GM18520 (cell line): ENCODE measurements around the gene COL1A1.

Source experiments
- ATAC-seq: cut with Tn5 transposase; IDR thresholded peaks from one replicate; pipeline ENCODE4 v1.9.1; 2021; ENCODE audit not compliant: unreplicated experiment

Gene COL1A1

DNA sequence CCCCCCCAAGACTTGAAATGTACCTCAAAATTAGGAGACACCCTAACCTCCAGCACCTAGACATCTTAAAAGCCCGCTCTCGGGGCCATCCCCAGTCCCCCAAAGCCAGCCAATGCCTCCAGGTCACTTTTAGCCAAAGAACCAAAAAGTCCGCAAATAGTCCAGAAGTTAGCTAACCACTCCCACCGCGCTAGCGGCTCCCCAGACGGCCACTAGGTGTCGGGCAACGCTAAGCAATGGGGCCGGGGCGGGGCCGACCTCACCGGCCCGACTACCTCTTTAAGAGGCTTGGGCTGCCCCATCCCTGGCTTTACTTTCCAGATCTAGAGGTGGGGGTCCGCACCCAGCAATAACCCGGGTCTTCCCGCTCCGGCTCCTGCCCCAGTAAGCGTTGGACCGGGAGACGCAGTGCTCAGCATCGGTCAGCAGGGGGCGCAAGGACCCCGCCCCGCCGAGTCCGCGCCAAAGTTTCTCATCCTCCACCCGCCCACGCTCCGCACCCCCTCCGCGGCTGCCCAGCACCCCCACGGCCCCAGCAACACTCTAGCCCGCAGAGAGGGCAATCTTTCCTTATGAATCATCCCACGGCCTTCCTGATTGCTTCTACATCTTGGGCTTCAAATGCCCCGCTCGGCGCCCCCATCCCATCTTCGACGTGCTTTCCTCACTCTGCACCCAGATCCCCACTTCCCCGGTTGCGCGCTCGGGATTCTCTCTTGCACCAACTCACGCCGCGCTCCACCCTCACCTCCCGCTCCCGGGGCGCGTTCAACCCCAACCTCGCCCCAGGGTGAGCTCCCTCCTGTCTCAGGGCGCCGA is 765 bp downstream of the COL1A1 start:
- no peak for ATAC-seq

DNA sequence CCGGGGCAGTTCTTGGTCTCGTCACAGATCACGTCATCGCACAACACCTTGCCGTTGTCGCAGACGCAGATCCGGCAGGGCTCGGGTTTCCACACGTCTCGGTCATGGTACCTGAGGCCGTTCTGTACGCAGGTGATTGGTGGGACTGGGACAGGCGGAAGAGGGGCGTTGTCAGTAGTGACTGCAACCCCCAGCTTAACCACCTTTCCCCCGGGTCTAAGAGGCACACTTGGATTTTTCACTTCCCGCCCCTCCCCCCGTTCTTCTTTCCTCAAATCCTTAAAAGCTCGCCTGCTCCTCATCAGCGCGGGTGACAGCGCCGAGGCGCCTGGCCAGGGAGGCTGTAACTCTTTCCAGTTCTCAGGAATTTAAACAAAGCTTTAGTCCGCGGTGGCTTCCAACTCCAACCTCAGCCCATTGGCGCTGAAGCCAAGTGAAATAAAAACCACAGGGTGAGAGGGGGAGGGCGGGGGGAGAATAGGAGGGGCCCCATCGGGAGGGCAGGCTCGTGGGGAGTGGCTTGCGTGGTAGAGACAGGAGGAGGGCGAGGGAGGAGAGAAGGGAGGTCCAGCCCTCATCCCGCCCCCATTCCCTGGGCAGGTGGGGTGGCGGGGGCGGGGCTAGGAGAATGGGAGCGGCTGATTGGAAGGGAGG is 1.5 kb downstream of the COL1A1 start:
- no peak for ATAC-seq

DNA sequence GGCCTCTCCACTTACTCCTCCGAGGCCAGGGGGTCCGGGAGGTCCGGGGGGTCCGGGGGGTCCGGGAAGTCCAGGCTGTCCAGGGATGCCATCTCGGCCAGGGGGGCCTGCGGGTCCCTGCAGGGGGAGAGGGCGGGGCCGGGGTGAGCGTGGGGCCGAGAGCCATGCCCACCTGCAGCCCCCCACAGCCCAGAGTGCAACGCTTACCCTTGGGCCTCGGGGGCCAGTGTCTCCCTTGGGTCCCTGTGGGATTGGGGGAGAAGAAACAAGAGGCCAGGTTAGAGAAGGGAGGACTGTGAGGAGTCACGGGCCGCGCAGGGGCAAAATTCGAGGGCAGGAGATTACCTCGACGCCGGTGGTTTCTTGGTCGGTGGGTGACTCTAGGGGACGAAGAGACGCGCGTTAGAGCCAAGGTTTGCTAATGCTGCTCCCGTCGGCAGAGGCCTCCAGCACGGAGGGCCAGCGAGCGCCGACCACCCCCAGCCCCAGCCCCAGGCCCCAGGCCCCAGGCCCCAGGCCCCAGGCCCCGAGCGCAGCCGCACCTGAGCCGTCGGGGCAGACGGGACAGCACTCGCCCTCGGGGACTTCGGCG is 2.1 kb downstream of the COL1A1 start:
- no peak for ATAC-seq

DNA sequence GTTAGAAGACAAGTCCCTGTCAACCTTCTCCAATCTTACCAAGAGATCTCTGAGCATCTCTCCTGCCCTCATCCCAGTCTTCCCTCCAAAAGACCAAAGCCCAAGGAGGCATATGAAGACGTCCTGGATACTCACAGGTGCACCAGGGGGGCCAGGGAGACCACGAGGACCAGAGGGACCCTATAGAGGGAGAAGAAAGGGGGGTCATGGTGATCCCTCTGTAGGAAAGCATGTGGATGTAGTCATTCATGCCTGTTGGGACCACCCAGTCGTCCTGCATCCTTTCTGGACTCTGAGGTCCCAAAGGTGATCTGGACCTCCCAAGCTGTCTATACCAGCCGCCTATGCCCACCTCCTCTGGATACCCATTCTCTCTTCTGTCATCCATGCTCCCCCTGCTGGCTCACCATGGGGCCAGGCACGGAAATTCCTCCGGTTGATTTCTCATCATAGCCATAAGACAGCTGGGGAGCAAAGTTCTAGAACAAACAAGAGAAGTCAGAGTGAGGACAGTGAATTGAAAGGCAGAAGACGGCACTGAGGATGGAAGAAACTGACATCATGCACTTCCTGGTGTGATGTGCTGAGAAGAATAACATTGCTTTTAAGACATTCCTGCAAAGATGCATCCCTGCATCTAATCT is 3.3 kb downstream of the COL1A1 start:
- ATAC-seq: no peak

DNA sequence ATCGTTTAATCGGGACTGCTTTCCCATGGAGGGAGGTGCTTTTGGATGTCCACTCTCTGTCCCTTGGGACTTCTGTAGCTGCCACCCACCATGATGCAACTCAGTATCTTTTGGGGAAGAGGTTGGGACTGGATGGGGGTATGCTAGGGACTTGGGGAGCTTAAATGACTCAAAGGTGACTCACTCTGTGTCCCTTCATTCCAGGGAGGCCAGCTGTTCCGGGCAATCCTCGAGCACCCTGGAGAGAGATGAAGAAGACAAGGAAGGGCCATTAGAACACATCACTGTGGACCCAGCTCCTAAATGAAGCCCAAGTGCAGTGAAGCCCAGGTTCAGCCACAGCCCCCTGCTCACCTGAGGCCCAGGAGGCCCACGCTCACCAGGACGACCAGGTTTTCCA is 4.6 kb downstream of the COL1A1 start:
- ATAC-seq: no peak

DNA sequence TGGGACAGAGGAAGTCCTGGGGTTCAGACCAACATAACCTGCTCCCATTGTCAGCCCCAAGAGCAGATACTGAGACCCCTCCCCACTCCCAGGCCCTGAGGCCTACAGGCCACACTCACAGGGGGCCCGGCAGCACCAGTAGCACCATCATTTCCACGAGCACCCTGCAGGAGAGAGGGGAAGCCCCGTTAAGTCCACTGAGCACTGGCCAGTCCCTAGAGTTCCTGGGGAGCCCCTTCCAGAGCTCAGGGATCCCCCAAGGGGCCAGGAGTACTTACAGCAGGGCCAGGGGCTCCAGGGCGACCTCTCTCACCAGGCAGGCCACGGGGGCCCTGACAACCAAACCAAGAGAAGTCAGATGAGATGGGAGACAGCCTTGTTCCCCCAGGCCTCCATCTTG is 5.4 kb downstream of the COL1A1 start:
- ATAC-seq: no peak

DNA sequence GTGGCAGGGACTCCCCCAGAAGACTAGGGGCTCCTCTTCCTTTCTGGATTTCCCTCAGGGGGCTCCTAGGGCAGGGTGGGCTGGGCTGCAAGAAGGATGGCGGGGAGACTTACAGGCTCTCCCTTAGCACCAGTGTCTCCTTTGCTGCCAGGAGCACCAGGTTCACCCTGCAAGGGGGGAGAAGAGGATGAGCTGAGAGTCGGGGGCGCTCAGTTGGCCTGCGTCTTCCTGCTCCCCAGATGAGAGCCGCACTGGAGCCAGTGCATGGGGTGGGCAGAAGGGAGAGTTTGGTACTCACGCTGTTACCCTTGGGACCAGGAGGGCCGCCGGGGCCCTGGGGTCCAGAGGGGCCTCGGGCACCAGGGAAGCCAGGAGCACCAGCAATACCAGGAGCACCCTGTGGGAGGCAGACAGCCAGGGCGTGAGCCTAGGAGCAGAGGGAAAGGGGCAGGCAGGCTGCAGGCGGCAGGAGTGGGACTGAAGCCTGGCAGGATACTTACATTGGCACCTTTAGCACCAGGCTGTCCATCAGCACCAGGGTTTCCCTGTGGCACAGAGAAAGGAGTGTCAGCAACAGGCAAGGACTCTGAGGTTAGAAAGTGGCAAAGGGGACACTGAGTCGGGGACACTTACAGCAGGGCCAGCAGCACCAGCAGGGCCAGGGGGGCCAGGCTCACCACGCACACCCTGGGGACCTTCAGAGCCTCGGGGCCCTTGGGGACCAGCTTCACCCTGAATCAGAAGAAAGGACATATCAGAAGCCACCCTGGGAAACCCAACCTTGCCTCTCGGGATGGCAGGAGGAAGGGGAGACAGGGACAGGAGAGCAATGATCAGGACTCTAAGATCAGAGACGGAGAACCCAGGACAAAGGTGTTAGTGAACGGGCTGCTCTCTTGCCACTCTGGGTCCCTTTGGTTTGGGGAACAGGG is 6.2 kb downstream of the COL1A1 start:
- ATAC-seq: no peak

DNA sequence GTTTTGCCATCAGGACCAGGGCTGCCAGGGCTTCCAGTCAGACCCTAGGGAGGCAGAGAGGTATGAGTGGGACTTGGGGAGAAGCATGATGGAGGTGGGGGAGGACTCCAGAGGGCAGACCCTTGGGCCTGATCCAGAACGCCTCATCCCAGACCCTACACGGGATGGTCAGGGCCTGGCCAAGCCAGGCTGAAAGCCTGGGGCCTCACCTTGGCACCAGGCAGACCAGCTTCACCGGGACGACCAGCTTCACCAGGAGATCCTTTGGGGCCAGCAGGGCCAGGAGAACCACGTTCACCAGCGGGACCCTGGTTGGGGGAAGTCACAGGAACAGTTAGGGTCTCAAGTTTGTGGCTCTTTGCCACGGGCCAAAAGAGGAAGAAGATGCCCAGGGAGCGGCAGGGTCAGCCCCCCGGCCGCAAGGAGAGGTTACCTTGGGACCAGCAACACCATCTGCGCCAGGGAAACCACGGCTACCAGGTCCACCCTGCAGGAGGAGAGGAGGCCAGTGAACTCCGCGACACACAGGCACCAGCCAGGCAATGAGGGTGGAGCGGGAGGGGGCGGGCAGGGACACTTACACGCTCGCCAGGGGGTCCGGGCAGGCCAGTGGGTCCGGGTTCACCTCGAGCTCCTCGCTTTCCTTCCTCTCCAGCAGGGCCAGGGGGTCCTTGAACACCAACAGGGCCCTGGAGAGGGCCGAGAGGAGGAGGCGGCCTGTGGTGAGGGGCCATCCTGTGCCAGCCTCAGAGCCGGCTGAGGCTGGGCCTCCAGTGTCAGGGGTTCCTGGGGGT is 7.1 kb downstream of the COL1A1 start:
- ATAC-seq: no peak

DNA sequence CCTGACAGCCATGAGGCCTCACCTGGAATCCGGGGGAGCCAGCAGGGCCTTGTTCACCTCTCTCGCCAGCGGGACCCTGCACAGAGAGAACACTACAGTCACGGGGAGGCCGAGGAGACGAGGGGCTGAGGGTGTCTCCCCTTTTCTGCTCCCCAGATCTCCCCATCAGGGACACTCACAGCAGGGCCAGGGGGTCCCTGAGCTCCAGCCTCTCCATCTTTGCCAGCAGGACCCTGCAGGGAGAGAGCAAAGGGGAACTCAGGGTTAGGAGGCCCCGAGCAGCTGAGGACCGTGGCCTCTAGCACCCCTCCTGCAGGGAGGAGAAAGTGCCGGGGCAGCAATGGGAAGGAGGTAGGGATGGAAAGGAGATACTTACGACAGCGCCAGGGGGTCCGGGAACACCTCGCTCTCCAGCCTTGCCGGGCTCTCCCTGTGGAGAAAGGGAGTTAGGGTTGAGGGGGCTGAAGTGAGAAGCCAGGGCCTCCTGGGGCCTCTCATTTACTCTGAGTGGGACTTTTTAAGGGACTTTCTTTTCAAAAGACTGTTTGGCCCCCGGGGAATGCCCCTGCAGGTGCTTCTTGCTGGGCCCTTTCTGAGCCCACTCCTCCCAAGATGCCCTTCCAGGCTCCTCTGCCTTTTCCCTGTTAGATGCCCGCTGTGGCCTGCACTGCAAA is 8.7 kb downstream of the COL1A1 start:
- ATAC-seq: no peak

DNA sequence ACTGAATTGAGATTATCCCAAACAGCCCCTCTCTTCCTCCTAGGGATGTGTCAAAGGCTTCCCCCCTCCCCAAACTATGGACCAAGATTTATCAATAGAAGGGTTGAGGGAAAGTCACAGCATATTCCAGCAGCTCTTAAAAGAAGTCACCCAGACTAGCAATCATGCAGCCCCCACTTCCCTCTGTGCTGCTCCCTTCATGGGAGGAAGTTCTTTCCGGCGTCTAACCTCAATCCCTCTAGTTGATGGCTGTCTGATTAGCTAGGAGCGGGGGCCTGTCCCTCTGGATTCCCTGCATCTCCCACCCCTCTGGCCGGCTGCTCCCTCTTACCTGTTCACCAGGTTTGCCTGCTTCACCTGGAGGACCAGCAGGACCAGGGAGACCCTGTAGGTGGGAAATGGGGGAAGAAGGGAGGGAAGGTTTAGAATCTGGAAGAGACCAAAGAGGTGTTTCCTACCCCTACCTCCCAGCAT is 9.2 kb downstream of the COL1A1 start:
- no peak for ATAC-seq

DNA sequence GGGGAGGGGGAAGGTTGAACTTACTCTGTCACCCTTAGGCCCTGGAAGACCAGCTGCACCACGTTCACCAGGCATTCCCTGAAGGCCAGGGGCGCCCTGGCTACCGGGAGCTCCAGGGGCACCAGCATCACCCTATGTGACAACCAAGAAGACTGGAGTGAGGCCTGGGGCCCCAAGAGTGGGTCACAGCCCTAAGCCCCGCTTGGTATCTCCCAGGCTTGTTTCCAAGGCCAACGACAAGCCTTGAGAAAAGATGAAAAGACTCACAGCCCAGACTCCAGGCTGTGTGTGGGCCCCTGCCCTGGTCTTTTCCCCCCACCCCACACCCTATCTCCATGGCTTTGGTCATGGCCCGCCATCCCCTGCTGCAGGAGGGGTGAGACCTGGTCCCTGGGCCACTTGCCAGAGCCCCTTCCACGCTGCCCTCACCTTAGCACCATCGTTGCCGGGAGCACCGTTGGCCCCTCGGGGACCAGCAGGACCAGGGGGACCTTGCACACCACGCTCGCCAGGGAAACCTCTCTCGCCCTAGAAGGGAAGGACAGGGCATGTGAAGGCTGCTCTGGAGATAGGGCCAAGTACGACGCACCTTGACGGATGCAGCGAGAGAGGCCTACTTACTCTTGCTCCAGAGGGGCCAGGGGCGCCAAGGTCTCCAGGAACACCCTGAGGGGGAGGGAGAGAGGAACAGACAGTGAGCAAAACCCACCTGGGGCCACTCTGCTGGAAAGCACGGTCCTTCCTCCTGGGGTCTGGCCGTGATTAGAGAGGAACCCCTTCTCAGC is 9.9 kb downstream of the COL1A1 start:
- no peak for ATAC-seq

DNA sequence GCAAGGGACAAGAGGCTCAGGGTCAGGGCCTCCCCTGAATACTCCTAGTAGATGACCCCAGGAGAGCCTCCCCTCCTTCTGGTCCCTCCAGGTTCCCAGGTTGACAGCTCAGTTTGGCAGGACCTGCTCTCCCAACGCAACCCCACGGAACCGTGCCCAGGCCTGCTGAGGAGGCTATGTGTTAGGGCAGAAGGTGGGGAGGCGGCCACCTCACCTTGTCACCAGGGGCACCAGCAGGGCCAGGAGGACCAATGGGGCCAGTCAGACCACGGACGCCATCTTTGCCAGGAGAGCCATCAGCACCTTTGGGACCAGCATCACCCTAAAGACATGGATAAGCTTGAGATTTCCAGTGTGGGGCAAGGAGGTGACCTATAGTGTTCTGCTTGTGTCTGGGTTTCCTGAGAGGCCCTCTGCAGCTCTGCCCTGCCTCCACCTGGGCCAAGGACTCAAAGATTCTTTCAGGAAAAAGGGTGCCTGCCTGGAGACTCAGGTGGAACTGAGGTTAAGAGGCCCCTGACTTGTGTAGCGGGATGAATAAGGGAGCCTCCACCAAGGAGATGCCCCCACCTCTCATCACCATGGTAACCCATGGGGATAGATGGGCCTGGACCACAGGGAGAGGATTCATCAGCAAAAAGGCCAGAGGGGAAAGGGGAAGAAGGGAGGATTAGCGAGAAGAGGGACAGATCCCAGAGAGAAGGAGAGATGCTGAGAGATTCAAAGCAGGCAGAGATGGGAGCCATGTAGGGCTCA is 10.7 kb downstream of the COL1A1 start:
- no peak for ATAC-seq

DNA sequence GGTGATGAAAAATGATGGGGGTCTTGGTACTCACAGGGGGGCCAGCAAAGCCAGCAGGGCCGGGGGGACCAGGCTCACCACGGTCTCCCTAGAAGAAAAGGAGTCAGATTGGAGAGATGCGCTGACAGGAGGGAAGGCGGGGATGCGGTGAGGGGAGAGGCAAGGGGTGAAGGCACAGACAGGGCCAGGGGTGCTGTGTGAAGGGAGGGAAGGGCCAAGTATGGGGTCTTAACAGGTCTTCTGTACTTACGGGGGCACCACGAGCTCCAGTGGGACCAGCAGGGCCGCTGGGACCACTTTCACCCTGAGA is 11.2 kb downstream of the COL1A1 start:
- no peak for ATAC-seq

DNA sequence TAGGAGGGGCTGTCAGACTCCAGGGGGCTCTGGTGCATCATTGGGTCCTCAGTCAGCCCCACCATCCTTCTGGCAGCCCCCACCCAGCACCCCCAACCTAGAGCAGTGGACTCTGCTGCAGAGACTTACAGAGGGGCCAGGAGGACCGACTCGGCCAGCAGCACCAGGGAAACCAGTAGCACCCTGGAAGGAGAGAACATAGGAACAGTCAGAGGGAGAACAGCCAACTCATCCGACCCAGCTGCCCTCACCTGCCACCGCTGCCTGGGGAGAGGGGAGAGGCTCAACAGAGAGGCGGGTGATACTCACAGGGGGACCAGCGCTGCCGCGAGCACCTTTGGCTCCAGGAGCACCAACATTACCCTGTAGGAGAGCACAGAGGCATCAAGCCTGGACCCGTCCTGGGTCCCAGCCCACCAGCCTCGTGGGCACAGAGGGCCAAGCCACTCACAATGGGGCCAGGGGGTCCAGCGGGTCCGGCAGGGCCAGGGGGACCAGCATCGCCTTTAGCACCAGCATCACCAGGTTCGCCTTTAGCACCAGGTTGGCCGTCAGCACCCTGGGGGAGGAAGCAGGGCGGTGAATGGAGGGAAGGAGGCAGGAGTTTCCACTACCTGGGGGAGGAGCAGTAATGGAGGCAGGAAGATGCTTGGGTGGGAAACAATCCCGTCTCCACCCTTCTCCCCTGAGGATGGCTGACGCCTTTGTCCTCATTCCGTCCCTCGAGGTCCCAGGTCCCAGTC is 11.7 kb downstream of the COL1A1 start:
- no peak for ATAC-seq

DNA sequence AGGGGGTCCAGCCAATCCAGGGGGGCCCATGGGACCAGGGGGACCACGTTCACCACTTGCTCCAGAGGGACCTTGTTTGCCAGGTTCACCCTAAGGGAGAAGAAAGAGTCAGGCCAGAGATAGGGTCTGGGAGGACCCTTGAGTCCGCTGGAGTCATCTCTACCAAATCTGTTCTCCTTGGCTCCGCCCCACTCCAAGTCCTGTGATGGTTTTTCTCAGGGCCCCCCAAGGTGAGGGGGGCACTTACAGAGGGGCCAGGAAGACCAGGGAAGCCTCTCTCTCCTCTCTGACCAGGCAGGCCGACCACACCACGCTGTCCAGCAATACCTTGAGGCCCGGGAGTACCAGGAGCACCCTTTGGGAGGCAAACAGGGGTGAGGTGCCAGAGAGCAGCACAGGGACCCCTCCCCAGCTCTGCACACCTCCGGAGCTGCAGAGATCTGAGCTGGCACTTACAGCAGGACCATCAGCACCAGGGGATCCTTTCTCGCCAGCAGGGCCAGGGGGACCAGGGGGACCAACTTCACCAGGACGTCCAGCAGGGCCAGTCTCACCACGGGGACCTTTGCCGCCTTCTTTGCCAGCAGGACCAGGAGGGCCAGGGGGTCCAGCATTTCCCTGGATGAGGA is 12.4 kb downstream of the COL1A1 start:
- ATAC-seq: no peak

DNA sequence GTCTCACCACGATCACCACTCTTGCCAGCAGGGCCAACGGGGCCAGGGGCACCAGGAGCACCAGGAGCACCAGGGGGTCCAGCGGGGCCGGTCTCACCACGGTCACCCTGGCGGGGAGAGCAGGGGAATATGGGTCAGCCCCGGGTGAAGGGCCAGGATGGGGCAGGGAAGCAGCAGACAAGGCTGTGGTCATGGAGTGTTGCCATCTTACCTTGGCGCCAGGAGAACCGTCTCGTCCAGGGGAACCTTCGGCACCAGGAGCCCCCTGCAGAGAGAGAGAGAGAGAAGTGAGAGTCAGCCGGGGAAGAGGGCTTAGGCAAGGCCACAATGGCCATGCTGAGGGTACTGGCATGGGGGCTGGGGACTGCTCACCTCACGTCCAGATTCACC is 12.9 kb downstream of the COL1A1 start:
- no peak for ATAC-seq
